Activated CD8-positive, alpha-beta T cell treated with anti-CD3 and anti-CD28 coated beads for 36 hours (primary cell): Measurements from ENCODE around the gene PSPN. TPM values are rescaled to one million over a fixed set of nuclear protein-coding genes. Genes with fewer than 3 reads are reported as not detected.
"Not testable (repeated sequence)": the region's sequence is repeated elsewhere in the genome, so short reads cannot be mapped to it uniquely, and the experiment has no call there.

Experiments used
- ATAC-seq: fragments of 200-7000 bp; cut with Tn5 transposase; one replicate; pipeline ENCODE4 v1.10.0; 2021; ENCODE audit warnings: mild to moderate bottlenecking, moderate library complexity
- CTCF ChIA-PET: fragments of 350-600 bp; sonication (Branson Sonifier 250); formaldehyde crosslinking; loops from one replicate; lab custom pipeline; 2021; ENCODE audit warnings: antibody characterized with exemption; lab: Charles Lee
- POLR2A ChIA-PET: fragments of 350-600 bp; sonication (Branson Sonifier 250); formaldehyde crosslinking; loops from one replicate; lab custom pipeline; 2021; ENCODE audit warnings: antibody characterized with exemption; lab: Charles Lee
- DNase-seq: peaks from one replicate; pipeline ENCODE4 v3.0.0-alpha.2; 2020
- H3K27ac Mint-ChIP-seq: one replicate; pipeline ENCODE4 v1.8.0; 2021; ENCODE audit warnings: mild to moderate bottlenecking, mixed read lengths
- H3K27me3 Mint-ChIP-seq: one replicate; pipeline ENCODE4 v1.8.0; 2021; ENCODE audit warnings: mixed read lengths
- H3K36me3 Mint-ChIP-seq: one replicate; pipeline ENCODE4 v1.8.0; 2021; ENCODE audit warnings: low read depth, mixed read lengths
- H3K4me1 Mint-ChIP-seq: one replicate; pipeline ENCODE4 v1.8.0; 2021; ENCODE audit warnings: low read depth, mixed read lengths
- H3K4me3 Mint-ChIP-seq: one replicate; pipeline ENCODE4 v1.8.0; 2021; ENCODE audit warnings: mild to moderate bottlenecking, moderate library complexity, mixed read lengths
- H3K9me3 Mint-ChIP-seq: one replicate; pipeline ENCODE4 v1.8.0; 2021; ENCODE audit warnings: mixed read lengths
- CTCF ChIP-seq: fragments of 200-600 bp; IDR thresholded peaks from one replicate; pipeline ENCODE4 v1.8.0; 2022; ENCODE audit warnings: antibody characterized with exemption, mild to moderate bottlenecking
- intact Hi-C: fragments of 100-400 bp; cut with micrococcal nuclease; formaldehyde crosslinking; loops from one replicate; pipeline ENCODE4 v1.10.0; 2022
- total RNA-seq, 2 experiments: library from RNA; stranded (reverse); gene quantifications; one replicate each; pipeline ENCODE4 v1.2.3, GENCODE V29; 2021

Gene PSPN
- total RNA-seq, 2 experiments from 2014 or later, result 1.2 to 1.4 TPM

GRCh38 chr19:6350688-6351087 lies 25.0 kb downstream of the PSPN start:
- no peaks in the 10 kb centered on the region for H3K4me1 Mint-ChIP-seq
- H3K27me3 Mint-ChIP-seq, result no peaks in the 10 kb centered on the region
- H3K9me3 Mint-ChIP-seq, result no peaks in the 10 kb centered on the region
- CTCF ChIA-PET, result no interaction called here
- peaks cover 5% of the 10 kb centered on the region for H3K36me3 Mint-ChIP-seq
- H3K4me3 Mint-ChIP-seq, result no peak overlapping the region
- POLR2A ChIA-PET, result no interaction called here
- intact Hi-C loops, result no loop called here
- DNase-seq (no peak), ATAC-seq (no peak)
- no peak for TF ChIP-seq CTCF
- H3K27ac Mint-ChIP-seq, result no peak overlapping the region

GRCh38 chr19:6349271-6349670 lies 26.5 kb downstream of the PSPN start:
- H3K4me3 Mint-ChIP-seq, H3K9me3 Mint-ChIP-seq, DNase-seq, CTCF ChIA-PET, ATAC-seq, H3K4me1 Mint-ChIP-seq, H3K27me3 Mint-ChIP-seq, H3K36me3 Mint-ChIP-seq, POLR2A ChIA-PET, intact Hi-C loops, H3K27ac Mint-ChIP-seq: not testable (repeated sequence)

DNA sequence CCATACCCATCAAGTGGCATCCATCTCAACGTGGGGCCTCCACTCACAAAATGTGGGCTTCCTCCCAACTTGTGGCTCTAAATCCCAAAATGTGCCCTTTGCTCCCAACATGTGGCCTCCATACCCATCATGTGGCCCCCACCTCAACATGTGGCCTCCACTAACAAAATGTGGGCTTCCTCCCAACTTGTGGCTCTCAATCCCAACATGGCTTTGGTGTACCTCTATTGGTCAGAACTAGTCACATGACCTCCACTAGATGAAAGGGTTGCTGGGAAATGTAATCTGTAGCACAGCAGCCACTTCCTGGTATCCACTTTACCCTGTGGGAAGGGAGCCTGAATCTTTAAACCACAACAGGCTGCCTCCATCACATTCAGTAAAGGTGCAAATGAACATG lies 32.3 kb downstream of the PSPN start:
- Mint-ChIP-seq H3K4me1 (peaks cover 10% of the 10 kb centered on the region), H3K36me3 (peaks cover 7% of the 10 kb centered on the region), H3K9me3 (peaks cover 4% of the 10 kb centered on the region), H3K4me3 (no peak overlapping the region), H3K27ac (no peak overlapping the region), H3K27me3 (no peaks in the 10 kb centered on the region)
- no peak for DNase-seq
- ChIA-PET CTCF (no interaction called here), POLR2A (no interaction called here)
- TF ChIP-seq CTCF, result no peak
- intact Hi-C loops, result no loop called here
- ATAC-seq, result peak; percentile 51

- intact Hi-C loops, result no loop called here
- ATAC-seq (peak; percentile 60), DNase-seq (peak; percentile 21)
- CTCF ChIA-PET, result interaction anchor here (0.6 to 1.2 kb wide), 4 partner anchors 12 to 523 kb away, joined by 3 to 4 read pairs (median 3); no protein-coding TSS in a partner anchor
- Mint-ChIP-seq H3K36me3 (peaks cover 7% of the 10 kb centered on the region), H3K4me3 (no peak overlapping the region), H3K9me3 (peaks cover 4% of the 10 kb centered on the region), H3K27me3 (no peaks in the 10 kb centered on the region), H3K27ac (no peak overlapping the region), H3K4me1 (peaks cover 10% of the 10 kb centered on the region)
- POLR2A ChIA-PET, result interaction anchor here (0.6 kb wide), 1 partner anchor 452 kb away, joined by 3 read pairs; no protein-coding TSS in a partner anchor
- TF ChIP-seq CTCF, result no peak
Measured at GRCh38 chr19:6340493-6341201, 35.1 kb downstream of the PSPN start.

DNA sequence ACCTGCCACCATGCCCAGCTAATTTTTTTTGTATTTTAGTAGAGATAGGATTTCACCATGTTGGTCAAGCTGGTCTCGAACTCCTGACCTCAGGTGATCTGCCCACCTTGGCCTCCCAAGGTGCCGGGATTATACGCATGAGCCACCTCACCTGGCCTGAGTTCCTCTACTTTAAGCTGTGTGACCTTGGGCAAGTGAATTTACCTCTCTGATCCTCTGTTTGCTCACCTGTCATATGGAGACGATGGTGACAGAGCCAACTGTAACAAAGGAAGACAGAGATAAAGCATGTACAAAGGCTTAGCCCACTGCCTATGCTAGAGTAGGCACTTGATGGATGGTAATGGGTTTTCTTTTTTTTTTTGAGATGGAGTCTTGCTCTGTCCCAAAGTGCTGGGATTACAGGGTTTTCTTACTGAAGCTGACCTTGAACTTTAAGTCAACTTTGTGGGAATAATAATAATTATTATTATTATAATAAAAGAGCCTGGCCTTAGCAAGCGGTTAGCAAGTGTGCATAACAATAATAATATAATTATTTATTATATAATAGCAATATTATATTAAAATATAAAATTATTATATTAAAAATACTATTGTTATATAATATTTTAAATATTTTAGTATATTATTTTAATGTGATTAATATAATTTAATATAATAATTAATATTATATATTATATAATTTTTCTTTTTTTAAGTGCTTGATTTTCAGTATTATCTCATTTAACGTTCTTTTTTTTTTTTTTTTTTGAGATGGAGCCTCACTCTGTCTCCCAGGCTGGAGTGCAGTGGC lies 41.0 kb downstream of the PSPN start:
- no peak for TF ChIP-seq CTCF
- POLR2A ChIA-PET, result interaction anchor here (0.6 kb wide), 1 partner anchor 19 kb away, joined by 3 read pairs; no protein-coding TSS in a partner anchor
- CTCF ChIA-PET, result no interaction called here
- Mint-ChIP-seq H3K9me3 (peaks cover 1% of the 10 kb centered on the region), H3K4me3 (no peak overlapping the region), H3K27me3 (no peaks in the 10 kb centered on the region), H3K27ac (no peak overlapping the region), H3K4me1 (no peaks in the 10 kb centered on the region), H3K36me3 (peaks cover 1% of the 10 kb centered on the region)
- ATAC-seq, result no peak
- no peak for DNase-seq
- intact Hi-C loops, result no loop called here
